MM.1S (cell line): ENCODE measurements around the gene CTSC.

ENCODE experiments used
- CTCF ChIP-seq: fragments of 300-600 bp; sonication (generic); IDR thresholded peaks from 2 replicates; pipeline ENCODE4 v1.5.1; 2016; ENCODE audit warnings: antibody characterized with exemption, low read length, mixed read lengths
- EZH2 ChIP-seq: fragments of 300-600 bp; sonication (generic); optimal IDR thresholded peaks from 2 replicates; pipeline ENCODE3; 2017; ENCODE audit warnings: low read depth, mild to moderate bottlenecking, antibody characterized with exemption, low read length, mixed read lengths

- TF ChIP-seq EZH2 (no peak), CTCF (no peak)
These were observed 61.9 kb downstream of the CTSC start for GRCh38 chr11:88275636-88276035.
